Activated T-cell treated with anti-CD3 and anti-CD28 coated beads for 48 hours (primary cell): ENCODE results near the gene GFRA1.
"Not testable (repeated sequence)": the region's sequence is repeated elsewhere in the genome, so short reads cannot be mapped to it uniquely, and the experiment has no call there.

Experiments used
- DNase-seq: peaks from one replicate; pipeline ENCODE4 v3.0.0-alpha.2; 2020; ENCODE audit warnings: low read depth

The GFRA1 gene

GRCh38 chr10:116197946-116198675, 74.9 kb downstream of the GFRA1 start:
- DNase-seq, result no peak

GRCh38 chr10:116195583-116195982, 77.4 kb downstream of the GFRA1 start:
- DNase-seq, result no peak

GRCh38 chr10:116195039-116195438, 78.0 kb downstream of the GFRA1 start:
- DNase-seq, result no peak

GRCh38 chr10:116194061-116194460, 78.9 kb downstream of the GFRA1 start:
- no peak for DNase-seq

GRCh38 chr10:116190883-116191282, 82.1 kb downstream of the GFRA1 start:
- DNase-seq, result no peak

- DNase-seq, result no peak
Observed at GRCh38 chr10:116186273-116186672, 86.7 kb downstream of the GFRA1 start.

- no peak for DNase-seq
Observed at GRCh38 chr10:116185199-116185867, 87.7 kb downstream of the GFRA1 start.

GRCh38 chr10:116184512-116184794, 88.6 kb downstream of the GFRA1 start:
- DNase-seq, result no peak

GRCh38 chr10:116183733-116184511, 89.1 kb downstream of the GFRA1 start:
- no peak for DNase-seq

GRCh38 chr10:116182426-116182825, 90.6 kb downstream of the GFRA1 start:
- DNase-seq, result no peak

GRCh38 chr10:116178086-116178605, 94.9 kb downstream of the GFRA1 start:
- DNase-seq, result no peak

- no peak for DNase-seq
Observed at GRCh38 chr10:116175231-116175630, 97.8 kb downstream of the GFRA1 start.

- no peak for DNase-seq
Observed at GRCh38 chr10:116171505-116171904, 101.5 kb downstream of the GFRA1 start.

- DNase-seq, result no peak
Observed at GRCh38 chr10:116170815-116171250, 102.2 kb downstream of the GFRA1 start.

GRCh38 chr10:116169782-116170445, 103.1 kb downstream of the GFRA1 start:
- DNase-seq, result no peak

- DNase-seq, result no peak
Observed at GRCh38 chr10:116168745-116169144, 104.3 kb downstream of the GFRA1 start.

- no peak for DNase-seq
Observed at GRCh38 chr10:116168329-116168728, 104.7 kb downstream of the GFRA1 start.

- not testable (repeated sequence) for DNase-seq
Observed at GRCh38 chr10:116165941-116166340, 107.1 kb downstream of the GFRA1 start.

- DNase-seq, result no peak
Observed at GRCh38 chr10:116164291-116164690, 108.7 kb downstream of the GFRA1 start.

GRCh38 chr10:116163333-116164131, 109.5 kb downstream of the GFRA1 start:
- DNase-seq, result no peak

- DNase-seq, result no peak
Observed at GRCh38 chr10:116162851-116163250, 110.2 kb downstream of the GFRA1 start.
